LoVo (cell line): ENCODE measurements around the gene TENT5C.
A peak's percentile ranks its signal among the peaks of the same experiment; 100 is the strongest.

Experiments
- DNase-seq: peaks from one replicate; pipeline ENCODE4 v3.0.0-alpha.2; 2016; ENCODE audit warnings: low spot score

TENT5C gene

GRCh38 chr1:117592155-117592554 is 13.7 kb upstream of the TENT5C start:
- DNase-seq: no peak

DNA sequence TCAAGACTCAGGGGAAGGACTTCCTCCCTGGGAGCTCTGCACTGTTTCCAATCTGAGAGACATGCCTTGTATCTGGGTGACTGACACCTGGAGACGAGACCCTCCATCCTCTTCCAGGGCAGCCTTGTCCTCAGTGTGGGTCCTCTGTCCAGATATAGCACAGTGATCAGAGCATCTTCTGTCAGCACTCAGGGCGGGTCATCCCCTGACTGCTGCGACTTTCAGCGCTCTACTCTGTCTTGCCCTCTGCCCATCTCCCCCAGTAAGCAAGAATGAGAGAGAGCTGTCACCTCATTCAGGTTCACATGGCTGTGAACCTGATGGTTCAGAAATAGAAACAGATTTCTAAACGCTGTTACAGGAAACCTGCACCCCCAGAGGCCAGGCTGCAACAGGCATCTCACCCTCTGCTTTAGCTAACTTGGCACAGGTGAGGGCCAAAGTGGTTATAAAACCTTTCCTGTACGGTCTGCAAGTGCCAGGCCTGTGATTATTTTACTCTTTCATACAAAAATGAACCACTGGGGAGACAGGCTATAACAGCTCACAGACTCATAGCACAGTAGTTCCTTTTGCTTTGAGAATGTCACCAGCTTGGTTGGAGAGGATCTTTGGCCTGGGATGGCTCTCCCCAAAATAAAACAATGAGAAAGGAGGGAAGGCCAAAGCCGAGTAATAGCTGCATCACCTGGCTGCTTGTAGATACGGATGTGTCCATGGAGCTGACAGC is 11.4 kb upstream of the TENT5C start:
- no peak for DNase-seq

- DNase-seq: no peak
Measured at GRCh38 chr1:117596023-117596720, 9.7 kb upstream of the TENT5C start.

GRCh38 chr1:117598489-117598888 is 7.4 kb upstream of the TENT5C start:
- no peak for DNase-seq

DNA sequence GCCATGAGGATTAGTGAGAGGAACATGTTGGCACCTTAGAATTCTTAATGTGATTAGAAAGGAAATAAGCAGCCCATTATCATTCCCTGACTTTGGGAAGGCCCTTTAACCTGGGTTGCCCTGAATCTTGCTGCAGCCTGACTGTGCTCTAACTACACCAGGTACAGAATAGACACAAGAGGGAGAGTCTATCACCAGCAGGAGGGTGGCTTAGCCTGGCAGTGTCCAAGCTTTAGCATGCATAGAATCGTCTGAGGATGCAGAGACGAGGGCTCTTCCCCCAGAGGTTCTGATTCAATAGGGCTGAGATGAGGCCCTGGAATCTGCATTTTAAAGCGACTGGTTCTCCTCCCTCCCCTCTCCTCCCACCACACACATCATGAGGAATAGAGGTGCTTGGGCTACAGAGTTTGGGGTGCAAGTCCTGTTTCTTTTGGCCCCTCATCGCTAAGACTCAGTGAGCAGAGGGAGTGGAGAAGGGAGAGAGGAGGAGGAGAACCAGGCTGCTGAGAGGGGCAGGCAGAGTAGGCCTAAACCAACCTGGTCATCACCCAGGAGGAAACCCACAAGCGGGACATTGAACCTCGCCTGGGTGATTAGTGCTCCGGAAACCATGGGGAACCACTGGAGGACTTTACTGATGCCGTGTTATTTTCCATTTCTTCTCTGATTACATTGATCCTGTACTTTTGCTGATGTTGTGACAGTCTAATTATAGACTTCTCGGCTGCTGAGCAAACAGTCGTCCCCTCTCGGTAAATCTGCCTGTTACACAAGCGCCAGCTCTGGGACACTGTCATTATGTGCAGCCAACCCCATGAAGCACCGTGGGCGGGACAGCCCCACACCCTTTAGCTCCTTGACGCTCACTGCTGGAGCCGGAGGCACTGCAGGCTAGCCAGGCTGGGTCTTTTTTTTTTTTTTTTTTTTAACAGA is 6.3 kb upstream of the TENT5C start:
- no peak for DNase-seq

DNA sequence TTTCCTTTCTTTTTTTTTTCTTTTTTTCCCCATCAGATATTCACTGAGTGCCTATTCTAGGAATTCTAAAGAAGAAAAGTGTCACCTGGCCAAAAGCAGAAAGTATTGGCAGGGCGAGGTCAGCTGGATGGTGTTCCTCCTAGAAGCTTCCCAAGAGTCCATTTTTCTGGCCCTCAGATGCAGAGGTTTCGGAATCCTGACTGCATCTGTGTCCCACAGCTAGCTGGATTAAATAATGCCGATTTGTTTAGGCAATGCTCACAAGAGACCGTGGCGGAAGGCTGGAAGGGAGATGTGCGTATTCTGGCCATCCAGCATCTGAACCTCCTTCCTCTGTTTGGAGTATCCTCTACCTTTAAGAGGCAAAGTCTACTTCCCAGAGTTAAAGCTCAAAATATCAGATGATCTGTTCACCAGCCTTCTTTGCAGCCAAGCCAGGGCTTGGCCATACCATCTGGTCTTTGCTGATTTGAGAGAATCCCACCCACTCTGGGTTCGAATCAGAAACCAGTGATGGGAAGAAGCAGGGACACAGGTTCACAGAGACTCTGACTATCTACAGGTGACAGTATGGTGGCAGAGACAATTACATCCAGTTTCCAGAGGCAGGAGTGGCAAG is 5.4 kb upstream of the TENT5C start:
- DNase-seq: no peak

GRCh38 chr1:117600966-117601365 is 4.9 kb upstream of the TENT5C start:
- DNase-seq: no peak

DNA sequence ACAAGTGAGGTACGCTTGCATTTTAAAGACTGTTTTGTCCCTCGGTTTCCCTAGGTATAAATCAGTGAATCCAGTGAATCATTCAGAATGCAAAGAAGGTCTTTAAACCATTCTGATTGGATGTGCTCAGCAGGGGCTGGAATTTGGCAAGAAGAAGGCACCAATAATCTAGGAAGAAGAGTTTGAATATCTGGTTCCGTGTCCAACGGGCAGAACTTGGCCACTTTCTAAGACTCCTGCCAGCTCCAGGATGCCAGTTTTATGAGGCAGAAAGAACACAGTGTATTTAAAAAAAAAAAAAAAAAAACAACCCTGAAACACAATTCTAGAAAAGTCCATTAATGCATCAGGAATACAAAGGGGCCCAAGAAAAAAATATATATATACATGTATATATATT is 3.0 kb upstream of the TENT5C start:
- no peak for DNase-seq

DNA sequence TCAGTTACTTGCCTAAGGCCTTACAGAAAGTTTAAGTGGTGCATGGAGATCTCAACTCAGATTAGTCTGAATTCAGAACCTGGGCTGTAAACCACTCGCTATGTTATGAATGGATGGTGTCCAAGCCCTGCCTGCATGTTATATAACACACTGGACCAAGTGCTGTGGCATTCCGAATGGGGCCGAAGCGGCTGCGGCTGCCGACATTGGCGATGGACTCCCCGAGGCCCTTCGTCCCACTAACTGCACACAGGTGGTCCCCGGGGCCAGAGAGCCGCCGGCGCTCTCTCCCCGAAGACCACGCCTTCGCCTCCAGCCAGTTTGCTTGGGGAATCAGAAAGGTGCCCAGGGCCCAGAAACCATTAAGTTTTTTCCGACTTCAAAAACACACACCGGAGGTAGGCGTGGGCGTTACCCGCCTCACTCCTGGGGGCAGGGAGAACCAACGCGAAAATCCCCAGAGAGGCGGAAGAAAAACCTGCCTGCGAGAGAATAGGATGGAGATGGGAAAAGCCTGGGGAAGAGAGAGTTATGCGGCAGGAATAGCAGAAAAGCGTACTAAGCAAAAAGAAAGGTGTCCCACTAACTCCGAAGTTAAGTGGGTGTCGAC is 579 bp upstream of the TENT5C start:
- DNase-seq: peak; percentile 8

DNA sequence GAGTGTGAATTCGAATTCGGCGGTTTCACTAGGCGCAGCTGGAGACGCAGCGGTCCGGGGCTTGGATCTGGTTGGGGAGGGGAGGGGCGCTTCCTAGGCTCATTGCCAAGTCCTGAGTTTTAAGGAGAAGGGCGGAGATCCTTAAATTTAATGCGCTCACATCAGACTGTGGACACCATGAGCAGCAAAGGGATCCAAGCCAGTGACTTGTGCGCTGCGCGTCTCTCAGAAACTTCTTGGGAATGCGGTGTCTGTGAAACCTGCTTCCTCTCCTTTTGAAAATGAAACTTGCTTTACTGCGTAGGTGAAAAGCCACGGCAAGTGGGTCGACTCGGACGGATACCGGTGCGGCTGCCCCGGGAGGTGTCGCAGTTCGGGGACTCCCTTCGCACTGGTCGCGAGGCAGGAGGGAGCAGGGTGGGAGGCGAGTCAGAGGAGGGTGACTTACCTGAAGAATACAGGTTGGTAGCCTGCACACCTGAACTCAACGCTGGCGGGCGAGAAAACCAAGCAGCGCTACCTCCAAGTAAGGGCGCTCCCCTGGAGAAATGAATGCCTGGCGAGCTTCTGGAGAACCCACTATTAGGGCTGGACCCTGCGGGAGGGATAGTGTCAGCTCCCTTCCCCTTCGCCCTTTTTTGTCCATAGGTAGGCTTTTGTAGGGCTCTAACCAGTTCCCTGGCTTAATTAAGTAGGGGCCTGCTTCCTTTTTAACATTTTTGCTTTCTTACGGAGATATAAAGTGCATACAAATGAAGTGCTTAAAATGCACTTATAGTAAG is 992 bp downstream of the TENT5C start:
- DNase-seq: peak; percentile 15

- DNase-seq: no peak
Measured at GRCh38 chr1:117607471-117607870, 1.6 kb downstream of the TENT5C start.

- no peak for DNase-seq
Measured at GRCh38 chr1:117608115-117608615, 2.3 kb downstream of the TENT5C start.

GRCh38 chr1:117608758-117609157 is 2.9 kb downstream of the TENT5C start:
- no peak for DNase-seq

DNA sequence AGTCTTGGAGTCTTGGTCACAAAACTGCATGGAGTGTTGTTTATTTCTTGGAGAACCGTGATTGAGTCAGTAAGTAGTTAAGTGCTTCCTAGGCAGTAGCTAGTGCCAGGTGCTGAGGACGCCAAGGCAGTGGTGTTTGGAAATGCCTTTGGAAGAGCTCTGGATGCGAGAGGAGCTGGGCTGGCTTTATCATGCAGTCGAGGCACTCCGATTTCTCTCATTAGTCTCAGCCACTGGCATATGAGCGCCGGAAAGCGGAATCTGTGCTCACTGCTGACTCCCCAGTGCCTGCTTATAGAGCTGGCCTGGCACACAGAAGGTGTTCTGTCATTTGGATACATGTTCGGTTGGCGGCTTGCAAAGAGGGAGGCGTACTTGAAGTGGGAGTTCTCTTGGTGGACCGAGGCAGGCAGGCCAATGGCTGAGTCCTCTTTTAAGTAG is 3.6 kb downstream of the TENT5C start:
- DNase-seq: no peak

DNA sequence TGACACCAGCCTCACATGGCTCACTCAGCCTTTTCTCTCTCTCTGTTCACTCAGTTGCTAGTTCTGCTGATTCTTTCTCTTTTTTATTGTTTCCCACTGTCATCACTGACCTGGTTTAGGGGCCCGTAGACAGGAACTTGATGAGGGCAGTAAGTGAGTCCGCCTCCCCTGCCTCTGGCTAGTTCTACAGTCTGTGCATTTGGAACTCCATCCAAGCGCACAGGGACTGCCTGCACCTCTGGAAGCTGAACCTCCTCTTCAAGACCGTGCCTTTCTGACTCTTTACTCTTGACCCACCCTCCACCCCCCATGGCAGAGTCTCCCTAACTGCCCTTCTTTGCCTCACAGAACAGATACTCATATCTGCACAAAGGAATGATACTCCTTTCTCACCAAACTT is 4.2 kb downstream of the TENT5C start:
- DNase-seq: no peak

DNA sequence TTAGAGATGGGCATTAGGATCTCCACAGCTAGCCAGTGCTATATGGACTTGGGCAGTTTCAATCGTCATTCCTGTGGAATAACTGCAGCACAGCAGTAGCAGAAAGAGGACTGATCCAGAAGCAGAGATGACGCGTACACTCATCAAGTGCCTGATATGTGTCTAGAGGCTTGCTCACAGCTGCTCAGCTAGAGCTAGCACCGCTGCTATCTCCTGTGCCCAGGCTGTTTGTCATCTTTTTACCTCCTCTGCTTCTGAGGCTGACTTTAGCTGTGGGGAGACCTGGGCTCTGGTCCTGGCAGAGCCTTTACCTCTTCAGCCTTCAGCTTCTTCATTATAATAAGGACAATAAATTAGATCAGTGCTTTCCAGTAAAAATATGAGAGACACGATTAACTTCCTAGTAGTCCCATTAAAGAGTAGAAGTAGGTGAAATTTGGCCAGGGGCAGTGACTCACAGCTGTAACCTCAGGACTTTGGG is 5.3 kb downstream of the TENT5C start:
- DNase-seq: no peak

- no peak for DNase-seq
Measured at GRCh38 chr1:117611894-117612483, 6.1 kb downstream of the TENT5C start.

DNA sequence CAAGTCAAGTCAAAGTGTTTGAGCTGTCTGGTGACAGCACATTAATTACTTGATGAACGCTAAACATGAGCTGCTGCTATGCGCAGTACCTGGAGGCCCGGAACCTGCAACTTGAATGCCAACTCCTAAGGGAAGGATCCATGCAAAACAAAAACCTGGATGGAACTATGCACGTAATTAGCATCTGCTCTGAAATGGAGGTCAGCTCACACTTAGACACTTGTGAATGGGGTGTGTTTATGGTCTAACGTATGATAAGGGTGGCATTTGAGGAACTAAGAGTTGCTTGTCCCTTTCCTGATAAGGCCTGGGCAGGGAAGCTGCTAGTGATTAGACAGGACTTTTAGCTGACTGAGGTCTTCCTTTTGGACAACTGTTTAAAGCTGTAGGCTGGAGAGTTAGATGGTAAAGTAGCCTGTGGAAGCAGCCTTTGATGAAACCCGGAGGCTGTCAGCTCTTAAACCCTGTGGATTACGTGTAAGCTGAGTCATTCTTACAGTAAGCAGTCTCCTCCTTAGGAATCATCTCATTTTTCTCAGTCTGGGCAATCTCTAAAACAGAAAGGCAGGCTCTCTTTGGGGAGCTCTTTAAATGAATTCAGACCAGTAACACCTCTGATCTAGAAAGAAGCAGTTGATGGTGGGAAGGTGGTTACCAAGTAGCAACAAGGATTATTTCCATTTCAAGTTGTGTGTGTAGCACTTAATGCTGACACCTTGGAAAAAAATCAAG is 6.8 kb downstream of the TENT5C start:
- DNase-seq: peak; percentile 8

GRCh38 chr1:117613249-117613968 is 7.6 kb downstream of the TENT5C start:
- DNase-seq: no peak
